Kidney epithelial cell (primary cell): ENCODE data around the gene DAPK1. TPM values are rescaled to one million over a fixed set of nuclear protein-coding genes. Genes with fewer than 3 reads are reported as not detected.

ENCODE experiments used
- DNase-seq: peaks from one replicate; pipeline ENCODE4 v3.0.0-alpha.2; 2010; ENCODE audit warnings: low read depth
- H3K27me3 ChIP-seq: 2 replicates; pipeline ENCODE4 v1.6.0; 2011; ENCODE audit warnings: low read length; ENCODE audit not compliant: control insufficient read depth, insufficient read depth
- H3K36me3 ChIP-seq: 2 replicates; pipeline ENCODE4 v1.5.1; 2011; ENCODE audit warnings: low read length; ENCODE audit not compliant: control insufficient read depth, insufficient read depth
- H3K4me3 ChIP-seq: 2 replicates; pipeline ENCODE4 v1.5.1; 2011; ENCODE audit warnings: low read depth, mild to moderate bottlenecking, control low read depth, low read length
- CTCF ChIP-seq: IDR thresholded peaks from 2 replicates; pipeline ENCODE4 v1.5.1; 2011; ENCODE audit warnings: mild to moderate bottlenecking, moderate library complexity, low read length, control low read depth, inconsistent platforms; ENCODE audit not compliant: insufficient read depth, poor library complexity, severe bottlenecking
- total RNA-seq: library from RNA; depleted of rRNA; stranded (reverse); fragments of >200 nt; gene quantifications from 2 replicates; pipeline ENCODE4 v1.2.3, GENCODE V29; 2015

DAPK1 gene
- total RNA-seq, 1 donor from 2014 or later: 23.5 TPM

GRCh38 chr9:87751423-87751822 is 253.8 kb downstream of the DAPK1 start:
- no peak for TF ChIP-seq CTCF
- Histone ChIP-seq H3K27me3 (no peaks in the 10 kb centered on the region), H3K36me3 (no peaks in the 10 kb centered on the region), H3K4me3 (no peak overlapping the region)
- DNase-seq: no peak

DNA sequence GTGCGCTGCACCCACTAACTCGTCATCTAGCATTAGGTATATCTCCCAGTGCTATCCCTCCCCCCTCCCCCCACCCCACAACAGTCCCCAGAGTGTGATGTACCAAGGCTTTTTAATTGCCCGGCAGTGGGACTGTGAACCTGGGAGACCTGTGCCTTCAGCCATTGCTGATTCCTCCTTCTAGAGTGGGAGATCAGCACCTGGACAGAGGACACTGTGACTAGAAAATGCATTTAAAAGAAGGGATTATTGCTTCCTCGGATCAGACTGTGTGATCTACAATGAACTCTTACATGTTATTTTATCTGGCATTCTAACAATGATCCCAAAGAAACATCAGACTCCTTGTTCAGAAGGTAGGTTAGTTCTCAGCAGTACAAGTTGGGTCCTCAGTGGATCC is 254.2 kb downstream of the DAPK1 start:
- DNase-seq: no peak
- no peak for TF ChIP-seq CTCF
- no peaks in the 10 kb centered on the region for H3K27me3 ChIP-seq

DNA sequence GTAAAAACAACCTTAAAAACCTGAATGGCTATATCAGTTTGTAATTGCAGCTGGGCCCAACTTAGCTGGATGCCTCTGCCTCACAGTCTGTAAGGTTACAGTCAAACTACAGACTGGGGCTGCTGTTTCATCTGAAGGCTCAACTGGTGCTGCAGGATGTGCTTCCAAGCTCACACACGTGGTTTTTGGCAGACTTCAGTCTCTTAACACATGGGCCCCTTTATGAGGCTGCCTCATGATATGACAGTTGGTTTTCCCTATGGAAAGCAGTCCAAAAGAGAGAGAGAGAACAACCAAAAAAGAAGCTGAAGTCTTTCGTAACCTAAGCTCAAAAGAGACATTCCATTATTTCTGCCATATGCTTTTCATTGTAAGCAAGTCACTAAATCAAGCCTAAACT is 255.6 kb downstream of the DAPK1 start:
- no peak for TF ChIP-seq CTCF
- Histone ChIP-seq H3K4me3 (no peak overlapping the region), H3K27me3 (no peaks in the 10 kb centered on the region), H3K36me3 (no peaks in the 10 kb centered on the region)
- no peak for DNase-seq

More for the DNA sequence above, 254.2 kb downstream of the DAPK1 start:
- Histone ChIP-seq H3K36me3 (no peaks in the 10 kb centered on the region), H3K4me3 (no peak overlapping the region)

Other genes starting within 250 kb of the DAPK1 start
- 85.2 and 117 TPM in 2 replicates for gene CTSL, start 228.3 kb downstream of the DAPK1 start, total RNA-seq